HEK293 (cell line): ENCODE measurements around the gene NRP1.
A peak's percentile ranks its signal among the peaks of the same experiment; 100 is the strongest.

Source experiments
- GLIS2 ChIP-seq: fragments of 450-650 bp; formaldehyde crosslinking; IDR thresholded peaks from 2 replicates; pipeline ENCODE4 v1.5.1; 2016; ENCODE audit warnings: missing biosample characterization, missing genetic modification characterization
- HOXC10 ChIP-seq: sonication (generic); formaldehyde crosslinking; IDR thresholded peaks from 2 replicates; pipeline ENCODE4 v1.8.1; 2023; ENCODE audit warnings: mild to moderate bottlenecking, missing genetic modification reagents
- PRDM1 ChIP-seq: fragments of 450-650 bp; formaldehyde crosslinking; IDR thresholded peaks from 2 replicates; pipeline ENCODE4; 2016; ENCODE audit warnings: missing biosample characterization, missing genetic modification characterization
- SETDB1 ChIP-seq: IDR thresholded peaks from one replicate; pipeline ENCODE4 v1.6.1; 2017; ENCODE audit warnings: mild to moderate bottlenecking, low read length, moderate library complexity, mixed read lengths; ENCODE audit not compliant: insufficient read length
- TRIM28 ChIP-seq: IDR thresholded peaks from 2 replicates; pipeline ENCODE4 v1.6.1; 2011; ENCODE audit warnings: low read length, control low read depth, borderline replicate concordance
- ZBTB17 ChIP-seq: fragments of 450-650 bp; formaldehyde crosslinking; IDR thresholded peaks from 2 replicates; pipeline ENCODE4 v1.5.1; 2016; ENCODE audit warnings: missing biosample characterization, missing genetic modification characterization
- ZBTB21 ChIP-seq: fragments of 450-650 bp; formaldehyde crosslinking; IDR thresholded peaks from 2 replicates; pipeline ENCODE4 v1.5.1; 2017; ENCODE audit warnings: missing biosample characterization, missing genetic modification characterization
- ZBTB48 ChIP-seq: fragments of 450-650 bp; formaldehyde crosslinking; IDR thresholded peaks from 2 replicates; pipeline ENCODE4 v1.5.1; 2016; ENCODE audit warnings: missing biosample characterization, missing genetic modification characterization
- ZFP3 ChIP-seq: fragments of 450-650 bp; formaldehyde crosslinking; IDR thresholded peaks from 2 replicates; pipeline ENCODE4 v1.5.1; 2016; ENCODE audit warnings: low read depth, missing biosample characterization, missing genetic modification characterization
- ZNF132 ChIP-seq: fragments of 450-650 bp; formaldehyde crosslinking; IDR thresholded peaks from 2 replicates; pipeline ENCODE4 v1.5.1; 2017; ENCODE audit warnings: missing biosample characterization, missing genetic modification characterization, borderline replicate concordance
- ZNF133 ChIP-seq: fragments of 450-650 bp; formaldehyde crosslinking; IDR thresholded peaks from 2 replicates; pipeline ENCODE4 v1.5.1; 2016; ENCODE audit warnings: missing biosample characterization, missing genetic modification characterization
- ZNF146 ChIP-seq: fragments of 450-650 bp; formaldehyde crosslinking; IDR thresholded peaks from 2 replicates; pipeline ENCODE4 v1.5.1; 2016; ENCODE audit warnings: missing biosample characterization, missing genetic modification characterization
- ZNF24 ChIP-seq: fragments of 450-650 bp; formaldehyde crosslinking; IDR thresholded peaks from 2 replicates; pipeline ENCODE4 v1.5.1; 2016; ENCODE audit warnings: missing biosample characterization, missing genetic modification characterization
- ZNF311 ChIP-seq: fragments of 450-650 bp; formaldehyde crosslinking; IDR thresholded peaks from 2 replicates; pipeline ENCODE4 v1.5.1; 2017; ENCODE audit warnings: missing biosample characterization, missing genetic modification characterization, borderline replicate concordance
- ZNF341 ChIP-seq: fragments of 450-650 bp; formaldehyde crosslinking; IDR thresholded peaks from 2 replicates; pipeline ENCODE4; 2016; ENCODE audit warnings: low read depth, missing biosample characterization, missing genetic modification characterization
- ZNF473 ChIP-seq: fragments of 450-650 bp; formaldehyde crosslinking; IDR thresholded peaks from 2 replicates; pipeline ENCODE4 v1.5.1; 2017; ENCODE audit warnings: missing biosample characterization, missing genetic modification characterization
- ZNF48 ChIP-seq: fragments of 450-650 bp; formaldehyde crosslinking; IDR thresholded peaks from 2 replicates; pipeline ENCODE4 v1.5.1; 2016; ENCODE audit warnings: missing biosample characterization, missing genetic modification characterization
- ZNF501 ChIP-seq: fragments of 450-650 bp; formaldehyde crosslinking; IDR thresholded peaks from 2 replicates; pipeline ENCODE4 v1.5.1; 2016; ENCODE audit warnings: missing biosample characterization, missing genetic modification characterization
- ZNF510 ChIP-seq: fragments of 450-650 bp; formaldehyde crosslinking; IDR thresholded peaks from 2 replicates; pipeline ENCODE4 v1.5.1; 2018; ENCODE audit warnings: mild to moderate bottlenecking, missing genetic modification characterization, missing biosample characterization; ENCODE audit not compliant: insufficient replicate concordance
- ZNF514 ChIP-seq: fragments of 450-650 bp; formaldehyde crosslinking; IDR thresholded peaks from 2 replicates; pipeline ENCODE4 v1.5.1; 2016; ENCODE audit warnings: missing biosample characterization, missing genetic modification characterization
- ZNF600 ChIP-seq: fragments of 450-650 bp; formaldehyde crosslinking; IDR thresholded peaks from 2 replicates; pipeline ENCODE4 v1.5.1; 2016; ENCODE audit warnings: missing biosample characterization, missing genetic modification characterization
- ZNF621 ChIP-seq: fragments of 450-650 bp; formaldehyde crosslinking; IDR thresholded peaks from 2 replicates; pipeline ENCODE4 v1.5.1; 2017; ENCODE audit warnings: missing biosample characterization, missing genetic modification characterization
- ZNF624 ChIP-seq: fragments of 450-650 bp; formaldehyde crosslinking; IDR thresholded peaks from 2 replicates; pipeline ENCODE4 v1.5.1; 2017; ENCODE audit warnings: missing biosample characterization, missing genetic modification characterization
- ZNF658 ChIP-seq: fragments of 450-650 bp; formaldehyde crosslinking; IDR thresholded peaks from 2 replicates; pipeline ENCODE4; 2016; ENCODE audit warnings: missing biosample characterization, missing genetic modification characterization
- ZNF747 ChIP-seq: fragments of 450-650 bp; formaldehyde crosslinking; IDR thresholded peaks from 2 replicates; pipeline ENCODE4 v1.5.1; 2016; ENCODE audit warnings: missing biosample characterization, missing genetic modification characterization
- ZNF777 ChIP-seq: fragments of 450-650 bp; formaldehyde crosslinking; IDR thresholded peaks from 2 replicates; pipeline ENCODE4 v1.5.1; 2017; ENCODE audit warnings: missing biosample characterization, missing genetic modification characterization, borderline replicate concordance
- ZSCAN23 ChIP-seq: fragments of 450-650 bp; formaldehyde crosslinking; IDR thresholded peaks from 2 replicates; pipeline ENCODE4 v1.5.1; 2016; ENCODE audit warnings: missing biosample characterization, missing genetic modification characterization
- ZXDB ChIP-seq: fragments of 450-650 bp; formaldehyde crosslinking; IDR thresholded peaks from 2 replicates; pipeline ENCODE4 v1.5.1; 2016; ENCODE audit warnings: missing biosample characterization, missing genetic modification characterization
- TF ChIP-seq, protein P1 (sequence below): fragments of 450-650 bp; formaldehyde crosslinking; IDR thresholded peaks from 2 replicates; pipeline ENCODE4 v1.5.1; 2016; ENCODE audit warnings: missing biosample characterization, missing genetic modification characterization
- TF ChIP-seq, protein P2 (sequence below): fragments of 450-650 bp; formaldehyde crosslinking; IDR thresholded peaks from 2 replicates; pipeline ENCODE4 v1.5.1; 2016; ENCODE audit warnings: missing biosample characterization, missing genetic modification characterization
- TF ChIP-seq, protein P3 (sequence below): fragments of 450-650 bp; formaldehyde crosslinking; IDR thresholded peaks from 2 replicates; pipeline ENCODE4 v1.5.1; 2017; ENCODE audit warnings: missing biosample characterization, mild to moderate bottlenecking, missing genetic modification characterization, moderate library complexity
- TF ChIP-seq, protein P4 (sequence below): IDR thresholded peaks from 2 replicates; pipeline ENCODE4 v1.6.1; 2011; ENCODE audit warnings: mild to moderate bottlenecking, low read depth, low read length, borderline replicate concordance
- TF ChIP-seq, protein P5 (sequence below): fragments of 450-650 bp; formaldehyde crosslinking; IDR thresholded peaks from 2 replicates; pipeline ENCODE4 v1.5.1; 2017; ENCODE audit warnings: missing biosample characterization, missing genetic modification characterization

The NRP1 gene

DNA sequence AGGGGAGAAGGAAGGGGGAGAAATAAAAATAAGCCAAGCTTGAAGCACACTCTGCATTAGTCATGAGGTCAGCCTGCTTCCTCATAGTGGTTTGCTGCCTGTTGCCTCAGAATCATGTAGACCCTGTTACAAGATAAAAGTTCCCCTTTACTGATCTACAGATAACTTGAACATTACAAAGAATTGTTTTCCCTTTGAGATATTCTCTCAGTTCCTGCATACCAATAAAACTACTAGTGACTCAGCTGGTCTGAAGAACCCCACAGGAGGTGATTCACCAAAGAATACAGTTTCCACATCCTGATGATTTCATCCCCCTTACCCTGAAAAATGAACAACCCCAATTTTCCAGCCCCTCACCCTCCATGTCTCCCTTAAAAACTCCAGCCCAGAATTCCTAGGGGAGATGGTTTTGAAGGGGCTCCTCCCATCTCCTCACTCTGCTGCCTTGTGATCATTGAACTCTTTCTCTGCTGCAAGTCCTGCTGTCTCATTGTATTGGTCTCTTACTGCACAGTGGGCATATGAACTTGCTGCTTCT is 31.5 kb upstream of the NRP1 start (continued):
- TF ChIP-seq, protein P1, sequence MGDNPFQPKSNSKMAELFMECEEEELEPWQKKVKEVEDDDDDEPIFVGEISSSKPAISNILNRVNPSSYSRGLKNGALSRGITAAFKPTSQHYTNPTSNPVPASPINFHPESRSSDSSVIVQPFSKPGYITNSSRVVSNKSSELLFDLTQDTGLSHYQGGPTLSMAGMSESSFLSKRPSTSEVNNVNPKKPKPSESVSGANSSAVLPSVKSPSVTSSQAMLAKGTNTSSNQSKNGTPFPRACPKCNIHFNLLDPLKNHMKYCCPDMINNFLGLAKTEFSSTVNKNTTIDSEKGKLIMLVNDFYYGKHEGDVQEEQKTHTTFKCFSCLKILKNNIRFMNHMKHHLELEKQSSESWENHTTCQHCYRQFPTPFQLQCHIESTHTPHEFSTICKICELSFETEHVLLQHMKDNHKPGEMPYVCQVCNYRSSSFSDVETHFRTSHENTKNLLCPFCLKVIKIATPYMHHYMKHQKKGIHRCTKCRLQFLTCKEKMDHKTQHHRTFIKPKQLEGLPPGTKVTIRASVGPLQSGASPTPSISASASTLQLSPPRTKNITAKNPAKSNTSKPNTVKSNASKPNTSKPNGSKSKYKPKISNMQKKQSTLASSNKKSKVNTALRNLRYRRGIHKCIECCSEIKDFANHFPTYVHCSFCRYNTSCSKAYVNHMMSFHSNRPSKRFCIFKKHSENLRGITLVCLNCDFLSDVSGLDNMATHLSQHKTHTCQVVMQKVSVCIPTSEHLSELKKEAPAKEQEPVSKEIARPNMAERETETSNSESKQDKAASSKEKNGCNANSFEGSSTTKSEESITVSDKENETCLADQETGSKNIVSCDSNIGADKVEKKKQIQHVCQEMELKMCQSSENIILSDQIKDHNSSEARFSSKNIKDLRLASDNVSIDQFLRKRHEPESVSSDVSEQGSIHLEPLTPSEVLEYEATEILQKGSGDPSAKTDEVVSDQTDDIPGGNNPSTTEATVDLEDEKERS (tag by site-specific recombination), result no peak
- TF ChIP-seq GLIS2 (no peak), ZNF624 (tag by site-specific recombination) (no peak), ZNF621 (tag by site-specific recombination) (no peak), ZNF473 (tag by site-specific recombination) (no peak), ZNF510 (tag by site-specific recombination) (peak; percentile 93), HOXC10 (CRISPR knock-in tag) (no peak), ZFP3 (no peak), ZSCAN23 (tag by site-specific recombination) (no peak), SETDB1 (peak; percentile 96), ZBTB17 (tag by site-specific recombination) (no peak), TRIM28 (peak; percentile 99), ZBTB48 (tag by site-specific recombination) (no peak), ZNF133 (no peak), ZNF658 (no peak), ZNF311 (tag by site-specific recombination) (no peak), ZNF747 (tag by site-specific recombination) (no peak), ZXDB (tag by site-specific recombination) (no peak), ZNF341 (tag by site-specific recombination) (no peak), ZNF132 (no peak), ZNF24 (tag by site-specific recombination) (no peak), ZNF600 (tag by site-specific recombination) (no peak), ZNF777 (tag by site-specific recombination) (no peak), PRDM1 (tag by site-specific recombination) (no peak), ZBTB21 (tag by site-specific recombination) (no peak), ZNF48 (tag by site-specific recombination) (no peak), ZNF501 (tag by site-specific recombination) (no peak), ZNF514 (tag by site-specific recombination) (no peak), ZNF146 (tag by site-specific recombination) (no peak)
- TF ChIP-seq, protein P2, sequence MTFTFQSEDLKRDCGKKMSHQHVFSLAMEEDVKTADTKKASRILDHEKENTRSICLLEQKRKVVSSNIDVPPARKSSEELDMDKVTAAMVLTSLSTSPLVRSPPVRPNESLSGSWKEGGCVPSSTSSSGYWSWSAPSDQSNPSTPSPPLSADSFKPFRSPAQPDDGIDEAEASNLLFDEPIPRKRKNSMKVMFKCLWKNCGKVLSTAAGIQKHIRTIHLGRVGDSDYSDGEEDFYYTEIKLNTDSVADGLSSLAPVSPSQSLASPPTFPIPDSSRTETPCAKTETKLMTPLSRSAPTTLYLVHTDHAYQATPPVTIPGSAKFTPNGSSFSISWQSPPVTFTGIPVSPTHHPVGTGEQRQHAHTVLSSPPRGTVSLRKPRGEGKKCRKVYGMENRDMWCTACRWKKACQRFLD (tag by site-specific recombination), result no peak
- TF ChIP-seq, protein P3, sequence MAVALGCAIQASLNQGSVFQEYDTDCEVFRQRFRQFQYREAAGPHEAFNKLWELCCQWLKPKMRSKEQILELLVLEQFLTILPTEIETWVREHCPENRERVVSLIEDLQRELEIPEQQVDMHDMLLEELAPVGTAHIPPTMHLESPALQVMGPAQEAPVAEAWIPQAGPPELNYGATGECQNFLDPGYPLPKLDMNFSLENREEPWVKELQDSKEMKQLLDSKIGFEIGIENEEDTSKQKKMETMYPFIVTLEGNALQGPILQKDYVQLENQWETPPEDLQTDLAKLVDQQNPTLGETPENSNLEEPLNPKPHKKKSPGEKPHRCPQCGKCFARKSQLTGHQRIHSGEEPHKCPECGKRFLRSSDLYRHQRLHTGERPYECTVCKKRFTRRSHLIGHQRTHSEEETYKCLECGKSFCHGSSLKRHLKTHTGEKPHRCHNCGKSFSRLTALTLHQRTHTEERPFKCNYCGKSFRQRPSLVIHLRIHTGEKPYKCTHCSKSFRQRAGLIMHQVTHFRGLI (tag by site-specific recombination), result no peak
- TF ChIP-seq, protein P4, sequence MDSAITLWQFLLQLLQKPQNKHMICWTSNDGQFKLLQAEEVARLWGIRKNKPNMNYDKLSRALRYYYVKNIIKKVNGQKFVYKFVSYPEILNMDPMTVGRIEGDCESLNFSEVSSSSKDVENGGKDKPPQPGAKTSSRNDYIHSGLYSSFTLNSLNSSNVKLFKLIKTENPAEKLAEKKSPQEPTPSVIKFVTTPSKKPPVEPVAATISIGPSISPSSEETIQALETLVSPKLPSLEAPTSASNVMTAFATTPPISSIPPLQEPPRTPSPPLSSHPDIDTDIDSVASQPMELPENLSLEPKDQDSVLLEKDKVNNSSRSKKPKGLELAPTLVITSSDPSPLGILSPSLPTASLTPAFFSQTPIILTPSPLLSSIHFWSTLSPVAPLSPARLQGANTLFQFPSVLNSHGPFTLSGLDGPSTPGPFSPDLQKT, result no peak
- TF ChIP-seq, protein P5, sequence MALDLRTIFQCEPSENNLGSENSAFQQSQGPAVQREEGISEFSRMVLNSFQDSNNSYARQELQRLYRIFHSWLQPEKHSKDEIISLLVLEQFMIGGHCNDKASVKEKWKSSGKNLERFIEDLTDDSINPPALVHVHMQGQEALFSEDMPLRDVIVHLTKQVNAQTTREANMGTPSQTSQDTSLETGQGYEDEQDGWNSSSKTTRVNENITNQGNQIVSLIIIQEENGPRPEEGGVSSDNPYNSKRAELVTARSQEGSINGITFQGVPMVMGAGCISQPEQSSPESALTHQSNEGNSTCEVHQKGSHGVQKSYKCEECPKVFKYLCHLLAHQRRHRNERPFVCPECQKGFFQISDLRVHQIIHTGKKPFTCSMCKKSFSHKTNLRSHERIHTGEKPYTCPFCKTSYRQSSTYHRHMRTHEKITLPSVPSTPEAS (tag by site-specific recombination), result no peak
- TF ChIP-seq, all 188 proteins: peak for 7
